Measurements from ENCODE around the gene TAAR2. TPM values are rescaled to one million over a fixed set of nuclear protein-coding genes. Genes with fewer than 3 reads are reported as not detected.

TAAR2 gene
- total RNA-seq, 1 donor from 2014 or later, result not detected

GRCh38 chr6:132669690-132670291 lies 45.7 kb upstream of the TAAR2 start:
- no peaks in the 10 kb centered on the region for H3K4me1 ChIP-seq
- no peaks in the 10 kb centered on the region for H4K20me1 ChIP-seq (ENCODE audit: low read depth)
- H3K79me2 ChIP-seq (ENCODE audit: low read depth), result no peaks in the 10 kb centered on the region
- no peaks in the 10 kb centered on the region for H3K4me1 Mint-ChIP-seq
- no peaks in the 10 kb centered on the region for H3K27me3 Mint-ChIP-seq (ENCODE audit: insufficient read depth, low read depth)
- H3K4me3 Mint-ChIP-seq, result no peak overlapping the region
- no peak overlapping the region for H3K27ac Mint-ChIP-seq
- H3K27ac ChIP-seq, result no peak overlapping the region
- peak; percentile 23 for DNase-seq (ENCODE audit: low spot score)
- no peak overlapping the region for H3K4me2 ChIP-seq
- no peak overlapping the region for H3K9ac ChIP-seq
- no peaks in the 10 kb centered on the region for H3F3A ChIP-seq (ENCODE audit: low read depth)
- no peaks in the 10 kb centered on the region for H3K36me3 ChIP-seq
- no peak overlapping the region for H3K4me3 ChIP-seq
- H3K27me3 ChIP-seq, result no peaks in the 10 kb centered on the region
- TF ChIP-seq CTCF (IDR thresholded peaks at IDR 0.05), result peak; percentile 56
- no peak for TF ChIP-seq EZH2phosphoT487 (IDR thresholded peaks at IDR 0.05)
- no peaks in the 10 kb centered on the region for H3K9me3 Mint-ChIP-seq
- H3K9me3 ChIP-seq (ENCODE audit: low read depth), result no peaks in the 10 kb centered on the region
- no peaks in the 10 kb centered on the region for H3K36me3 Mint-ChIP-seq
- peak overlapping the region; percentile 89 for H2AFZ ChIP-seq (replicated peaks)

DNA sequence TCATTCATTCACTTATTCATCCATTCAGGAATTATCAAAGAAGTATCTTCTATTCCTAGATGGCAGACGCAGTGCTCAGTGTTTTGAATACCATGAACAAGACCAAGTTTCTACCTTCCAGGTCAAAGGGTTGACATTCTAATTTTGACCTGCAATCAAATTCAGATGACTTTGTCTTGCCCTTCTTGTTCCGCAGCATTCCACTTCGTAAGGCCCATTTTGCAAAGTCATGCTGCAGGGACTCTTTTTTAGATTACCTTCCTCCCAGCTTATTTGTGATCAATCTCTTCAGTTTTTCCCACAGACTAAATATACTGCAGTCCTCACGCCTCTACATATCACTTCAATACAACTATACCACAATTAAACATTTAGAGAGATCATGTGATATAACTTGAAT lies 42.0 kb upstream of the TAAR2 start:
- Mint-ChIP-seq H3K27me3 (ENCODE audit: insufficient read depth, low read depth) (no peaks in the 10 kb centered on the region), H3K9me3 (no peaks in the 10 kb centered on the region), H3K4me3 (no peak overlapping the region), H3K27ac (no peak overlapping the region), H3K36me3 (no peaks in the 10 kb centered on the region), H3K4me1 (no peaks in the 10 kb centered on the region)
- Histone ChIP-seq H3K36me3 (no peaks in the 10 kb centered on the region), H3K79me2 (ENCODE audit: low read depth) (no peaks in the 10 kb centered on the region), H3K4me1 (no peaks in the 10 kb centered on the region), H4K20me1 (ENCODE audit: low read depth) (no peaks in the 10 kb centered on the region), H3K4me3 (no peak overlapping the region), H2AFZ (replicated peaks) (no peak overlapping the region), H3K4me2 (no peak overlapping the region), H3K9me3 (ENCODE audit: low read depth) (no peaks in the 10 kb centered on the region), H3K27ac (no peak overlapping the region), H3K9ac (no peak overlapping the region), H3F3A (ENCODE audit: low read depth) (no peaks in the 10 kb centered on the region), H3K27me3 (no peaks in the 10 kb centered on the region)
- no peak for DNase-seq (ENCODE audit: low spot score)
- TF ChIP-seq EZH2phosphoT487 (IDR thresholded peaks at IDR 0.05) (no peak), EZH2 (IDR thresholded peaks at IDR 0.05) (no peak), CTCF (IDR thresholded peaks at IDR 0.05) (no peak)

GRCh38 chr6:132664309-132665034 lies 40.4 kb upstream of the TAAR2 start:
- no peak overlapping the region for H3K4me3 ChIP-seq
- Mint-ChIP-seq H3K4me1 (no peaks in the 10 kb centered on the region), H3K9me3 (no peaks in the 10 kb centered on the region), H3K4me3 (no peak overlapping the region), H3K36me3 (no peaks in the 10 kb centered on the region), H3K27me3 (ENCODE audit: insufficient read depth, low read depth) (no peaks in the 10 kb centered on the region), H3K27ac (no peak overlapping the region)
- H3K9me3 ChIP-seq (ENCODE audit: low read depth), result no peaks in the 10 kb centered on the region
- H3K79me2 ChIP-seq (ENCODE audit: low read depth), result no peaks in the 10 kb centered on the region
- TF ChIP-seq EZH2phosphoT487 (IDR thresholded peaks at IDR 0.05), result no peak
- no peak for TF ChIP-seq EZH2 (IDR thresholded peaks at IDR 0.05)
- no peak for TF ChIP-seq CTCF (IDR thresholded peaks at IDR 0.05)
- no peak overlapping the region for H3K27ac ChIP-seq
- no peak overlapping the region for H2AFZ ChIP-seq (replicated peaks)
- DNase-seq (ENCODE audit: low spot score), result no peak
- no peak overlapping the region for H3K4me2 ChIP-seq
- H3K4me1 ChIP-seq, result no peaks in the 10 kb centered on the region
- H3K27me3 ChIP-seq, result no peaks in the 10 kb centered on the region
- H3F3A ChIP-seq (ENCODE audit: low read depth), result no peaks in the 10 kb centered on the region
- no peak overlapping the region for H3K9ac ChIP-seq
- H4K20me1 ChIP-seq (ENCODE audit: low read depth), result no peaks in the 10 kb centered on the region
- no peaks in the 10 kb centered on the region for H3K36me3 ChIP-seq
